HG03280 (cell line): Measurements from ENCODE around the gene MAPK12.

Experiments used
- ATAC-seq: cut with Tn5 transposase; IDR thresholded peaks from one replicate; pipeline ENCODE4 v1.9.1; 2021; ENCODE audit warnings: mild to moderate bottlenecking, moderate library complexity; ENCODE audit not compliant: unreplicated experiment

Gene MAPK12

DNA sequence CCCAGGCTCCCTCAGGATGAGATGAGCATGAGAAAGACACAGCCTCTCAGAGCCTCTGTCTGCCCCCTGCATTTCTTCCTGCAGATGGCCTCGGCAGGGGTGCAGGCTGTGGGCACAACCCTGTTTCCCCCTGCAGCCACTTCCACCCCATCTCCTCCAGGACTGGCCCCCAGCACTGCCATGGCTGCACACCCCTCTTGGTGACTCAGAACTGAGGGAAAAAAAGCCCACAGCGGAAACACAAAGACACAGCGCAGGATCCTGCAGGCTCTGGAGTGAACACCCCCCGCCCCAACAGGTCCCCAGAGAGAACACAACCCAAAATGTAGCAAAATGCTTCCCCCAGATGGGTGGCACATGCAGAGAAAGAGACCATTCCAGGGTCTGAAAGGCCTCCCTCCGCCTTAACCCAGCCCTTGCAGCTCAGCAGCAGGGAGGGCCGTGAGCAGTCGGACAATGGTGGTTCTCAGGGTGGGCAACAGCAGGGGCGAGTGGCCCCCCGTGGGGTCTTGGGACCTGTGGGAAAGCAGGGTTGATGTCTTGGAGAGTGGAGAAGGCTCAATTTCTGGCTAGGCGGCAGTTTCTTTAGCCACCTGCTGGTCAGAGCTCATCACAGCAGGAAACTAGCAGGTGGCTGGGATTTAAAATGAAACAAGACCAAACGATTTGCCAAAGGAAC lies 24.6 kb downstream of the MAPK12 start:
- ATAC-seq = no peak

DNA sequence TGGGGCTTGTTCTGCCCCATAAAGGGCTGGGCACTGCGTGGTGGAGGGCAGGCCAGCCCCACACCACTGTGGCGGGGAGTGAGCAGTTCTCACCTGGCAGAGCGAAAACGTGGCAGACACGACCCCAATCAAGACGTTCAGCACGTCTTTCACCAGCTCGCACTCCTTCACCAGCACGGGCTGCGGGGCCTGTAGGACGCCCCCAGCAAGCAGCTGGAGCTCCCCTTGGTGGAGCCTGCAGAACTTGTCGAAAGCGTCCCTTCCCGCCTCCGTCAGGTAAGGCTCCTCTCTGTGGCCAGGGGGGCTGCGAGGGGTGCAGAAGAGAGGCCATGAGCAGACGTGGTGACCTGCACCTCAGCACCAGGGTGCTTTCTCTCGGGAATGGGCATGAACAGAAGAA lies 28.3 kb downstream of the MAPK12 start:
- no peak for ATAC-seq

DNA sequence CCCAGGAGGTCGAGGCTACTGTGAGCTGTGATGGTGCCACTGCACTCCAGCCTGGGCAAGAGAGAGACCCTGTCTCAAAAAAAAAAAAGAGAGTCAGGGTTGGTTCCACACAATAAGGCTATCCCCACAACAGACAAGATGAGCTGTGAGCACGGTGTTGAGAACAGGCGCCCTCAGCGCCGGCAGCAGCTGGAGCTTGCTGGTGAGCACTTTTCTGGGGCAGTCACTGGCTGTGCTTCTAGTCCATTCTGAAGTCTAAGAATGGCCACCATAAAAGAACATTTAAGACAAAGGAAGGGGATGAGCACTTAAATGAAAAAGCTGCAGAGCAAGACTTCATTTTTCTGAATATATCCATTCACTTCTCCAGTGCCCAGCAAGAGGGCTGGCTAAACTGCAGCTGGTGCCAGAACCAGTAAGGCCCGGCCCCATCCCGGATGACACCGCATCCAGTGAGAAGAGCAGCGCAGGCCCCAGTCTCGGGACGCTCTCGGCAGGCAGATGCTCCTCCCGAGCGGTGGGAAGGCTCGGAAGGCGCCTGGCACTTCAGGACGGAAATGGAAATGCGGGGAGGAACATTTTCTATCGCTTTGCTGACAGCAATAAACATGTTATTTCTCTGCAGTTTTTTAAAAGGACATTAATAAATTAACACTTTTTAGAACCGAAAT lies 28.9 kb downstream of the MAPK12 start:
- no peak for ATAC-seq

DNA sequence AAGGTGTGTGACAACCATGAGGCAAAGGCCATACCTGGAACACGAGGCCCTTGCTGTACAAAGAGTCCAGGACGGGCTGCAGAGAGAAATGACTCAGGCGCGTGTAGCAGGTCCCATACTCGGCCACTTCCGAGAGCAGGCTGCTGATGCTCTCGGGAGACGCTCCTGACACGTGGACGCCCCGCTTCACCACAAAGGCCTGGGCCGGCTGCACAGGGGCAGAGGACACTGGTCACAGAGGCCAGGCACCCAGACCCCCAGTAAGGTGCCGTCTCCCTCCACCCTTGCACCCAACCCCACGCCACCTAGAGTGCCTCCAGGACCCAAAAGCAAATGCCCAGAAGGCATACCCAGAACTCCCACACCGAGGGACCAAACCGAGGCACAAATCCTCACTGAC lies 32.1 kb downstream of the MAPK12 start:
- no peak for ATAC-seq

DNA sequence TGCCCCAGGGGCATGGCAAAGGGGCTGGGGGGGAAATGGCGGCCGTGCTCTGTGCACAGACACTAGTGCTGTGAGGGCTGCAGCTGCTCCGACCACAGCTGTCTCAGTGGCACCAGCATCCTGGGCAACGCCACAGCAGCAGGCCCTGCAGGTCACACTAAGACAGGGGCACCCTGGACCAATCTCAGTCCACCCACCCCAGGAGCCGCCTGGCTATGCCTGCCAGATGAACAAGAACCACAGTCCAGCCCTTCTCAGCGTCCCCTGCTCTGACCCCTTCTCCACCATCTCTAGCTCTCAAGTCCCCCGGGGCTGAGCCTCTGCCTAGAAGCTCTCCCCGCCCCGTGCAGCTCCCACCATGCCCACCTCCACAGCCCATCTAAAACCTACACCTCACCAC lies 33.1 kb downstream of the MAPK12 start:
- ATAC-seq = no peak

DNA sequence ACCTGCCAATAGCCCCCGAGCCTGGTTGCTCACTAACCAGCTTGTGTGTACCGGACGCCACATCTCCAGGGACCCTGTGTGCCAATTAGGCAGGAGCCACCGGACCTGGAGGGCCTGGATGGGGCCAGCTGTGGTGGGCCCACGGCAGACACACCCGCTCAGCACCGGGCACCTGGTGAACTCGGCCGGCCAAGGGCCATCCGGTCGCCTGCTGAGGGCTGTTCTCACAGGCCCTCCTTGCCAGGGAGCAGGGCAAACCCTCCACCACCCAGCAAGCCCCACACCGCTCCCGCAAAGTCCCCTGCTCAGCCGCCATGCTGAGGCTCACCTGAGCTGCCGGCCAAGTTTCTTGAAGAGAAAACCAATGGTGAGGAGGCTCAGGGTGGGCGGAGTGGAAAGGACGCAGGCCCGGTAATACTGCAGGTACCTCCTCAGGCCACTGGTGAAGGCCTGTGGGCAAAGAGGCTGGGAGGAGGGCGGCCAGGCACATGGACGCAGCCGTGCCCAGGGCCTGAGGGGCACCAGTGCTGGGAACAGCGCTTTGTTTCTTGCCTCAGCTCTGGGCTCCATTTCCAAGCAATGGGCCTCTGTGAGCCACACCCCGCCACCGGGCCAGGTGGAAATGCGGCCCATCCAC lies 33.8 kb downstream of the MAPK12 start:
- no peak for ATAC-seq

DNA sequence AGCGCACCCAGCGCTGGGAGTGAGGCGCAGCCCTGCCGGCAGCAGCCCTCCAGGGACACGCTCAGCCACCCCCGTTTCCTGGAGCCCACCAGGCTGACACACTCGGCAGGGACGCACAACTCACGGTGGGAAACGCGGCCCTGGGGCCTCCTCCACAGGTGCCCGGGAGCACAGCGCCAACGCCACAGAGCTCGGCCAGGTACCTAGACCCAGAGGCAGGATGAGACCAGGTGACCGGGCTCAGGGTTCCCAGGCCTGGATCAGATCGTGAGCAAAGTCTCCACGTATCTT lies 34.7 kb downstream of the MAPK12 start:
- ATAC-seq = no peak

DNA sequence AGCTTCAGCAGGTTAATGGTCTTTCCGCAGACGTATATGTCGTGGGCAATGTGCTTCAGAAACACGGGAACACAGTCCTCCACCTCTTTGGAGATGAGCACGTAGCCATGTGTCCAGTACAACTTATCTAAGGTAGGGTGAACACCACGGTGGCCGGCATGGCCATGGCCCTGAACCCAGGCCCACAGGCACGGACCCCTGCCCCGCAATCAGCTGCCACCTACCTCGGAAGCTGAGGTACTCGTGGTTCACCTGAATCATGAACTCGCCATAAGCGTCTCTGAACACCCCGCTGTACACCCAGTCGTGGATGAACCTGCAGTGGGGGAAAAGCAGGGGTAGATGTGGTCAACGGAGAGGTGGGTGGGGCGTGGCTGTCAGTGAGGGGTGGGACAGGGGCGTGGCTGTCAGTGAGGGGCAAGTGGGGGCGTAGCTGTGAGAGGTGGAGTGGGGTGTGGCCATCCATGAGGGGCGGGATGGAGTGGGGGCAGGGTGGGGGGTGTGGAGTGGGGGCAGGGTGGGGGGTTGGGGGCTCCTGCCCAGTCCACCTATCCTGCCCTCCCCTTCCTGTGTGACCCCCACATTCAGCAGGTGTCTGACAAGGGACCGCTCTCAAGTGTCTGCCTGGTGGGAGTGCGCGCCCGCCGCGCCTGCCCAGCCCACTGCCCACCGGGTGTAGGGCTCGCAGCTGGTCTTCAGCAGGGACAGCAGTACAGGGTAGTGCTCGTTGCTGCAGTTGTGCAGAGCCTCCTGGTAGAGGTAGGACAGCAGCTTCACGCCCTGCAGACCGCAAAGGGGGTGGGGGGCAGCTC lies 35.2 kb downstream of the MAPK12 start:
- no peak for ATAC-seq

DNA sequence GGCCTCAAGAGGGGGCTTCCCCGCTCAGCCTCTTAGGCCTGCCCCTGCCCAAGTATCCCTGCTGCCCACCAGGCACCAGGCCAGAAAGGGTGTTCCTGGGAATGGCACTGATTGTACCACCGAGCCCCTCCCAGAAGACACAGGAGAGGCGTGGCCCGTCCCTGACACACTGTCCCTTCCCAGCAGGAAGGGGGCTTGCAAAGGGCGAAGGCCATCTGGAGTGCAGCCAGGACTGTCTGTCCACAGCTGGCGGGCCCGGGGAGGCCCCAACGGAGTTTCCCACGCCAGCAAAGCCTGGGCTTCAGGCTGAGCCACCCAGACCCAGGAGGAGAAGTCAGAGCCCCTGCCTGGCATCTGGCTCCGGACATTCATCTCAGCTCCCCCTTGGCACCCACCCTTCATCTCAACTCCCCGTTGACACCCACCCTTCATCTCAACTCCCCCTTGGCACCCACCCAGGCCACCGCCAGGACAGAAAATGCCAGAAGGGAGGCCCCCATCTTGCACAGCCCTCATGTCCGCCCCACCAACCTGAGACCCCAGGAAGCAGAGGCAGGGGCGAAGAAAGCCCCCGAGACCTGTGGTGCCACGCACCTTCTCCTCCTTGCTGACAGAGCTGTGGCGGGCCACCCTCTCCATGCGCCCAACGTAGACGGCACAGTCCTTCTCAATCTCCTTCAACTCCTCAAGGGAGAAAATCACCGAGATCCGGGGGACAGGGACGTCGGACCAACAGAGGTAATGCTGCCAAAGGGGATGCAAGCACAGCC lies 36.1 kb downstream of the MAPK12 start:
- ATAC-seq = no peak

DNA sequence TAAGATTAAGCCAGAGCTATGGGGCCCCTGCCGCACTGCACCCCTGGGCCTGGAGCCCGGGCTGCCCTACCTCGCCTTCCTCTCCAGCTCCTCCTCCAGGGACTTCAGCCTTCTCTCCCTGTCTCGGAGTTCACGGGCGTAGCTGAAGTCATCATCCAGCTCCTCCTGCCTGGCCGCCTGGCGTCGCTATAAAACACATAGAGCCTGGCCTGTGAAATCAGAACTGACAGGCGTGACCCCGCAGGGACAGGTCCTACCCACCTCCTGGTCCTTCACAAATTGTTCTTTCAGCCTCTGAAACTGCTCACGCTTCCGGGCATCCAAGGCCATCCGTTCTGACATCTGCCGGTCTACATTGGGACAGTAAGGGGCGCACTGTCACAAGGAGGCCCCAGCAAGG lies 37.4 kb downstream of the MAPK12 start:
- no peak for ATAC-seq

DNA sequence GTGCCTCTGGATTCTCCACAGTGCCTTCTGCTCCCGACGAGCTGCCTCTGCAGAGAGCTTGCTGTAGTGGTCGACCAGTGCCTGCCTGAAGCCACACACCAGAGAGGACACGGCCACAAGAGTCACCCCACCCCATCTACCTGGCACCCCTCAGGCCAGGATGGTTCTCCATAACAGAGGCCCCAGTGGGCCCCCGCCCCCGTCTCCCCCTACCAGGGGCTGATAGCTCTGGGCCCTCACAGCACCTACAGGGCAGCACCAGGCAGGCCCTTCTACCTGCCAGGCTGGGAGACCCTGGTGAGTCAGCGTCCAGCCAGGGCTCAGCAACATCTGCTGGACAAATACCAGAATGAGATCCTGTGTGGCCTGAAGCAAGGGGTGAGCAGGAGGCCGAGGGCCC lies 39.0 kb downstream of the MAPK12 start:
- ATAC-seq = no peak

DNA sequence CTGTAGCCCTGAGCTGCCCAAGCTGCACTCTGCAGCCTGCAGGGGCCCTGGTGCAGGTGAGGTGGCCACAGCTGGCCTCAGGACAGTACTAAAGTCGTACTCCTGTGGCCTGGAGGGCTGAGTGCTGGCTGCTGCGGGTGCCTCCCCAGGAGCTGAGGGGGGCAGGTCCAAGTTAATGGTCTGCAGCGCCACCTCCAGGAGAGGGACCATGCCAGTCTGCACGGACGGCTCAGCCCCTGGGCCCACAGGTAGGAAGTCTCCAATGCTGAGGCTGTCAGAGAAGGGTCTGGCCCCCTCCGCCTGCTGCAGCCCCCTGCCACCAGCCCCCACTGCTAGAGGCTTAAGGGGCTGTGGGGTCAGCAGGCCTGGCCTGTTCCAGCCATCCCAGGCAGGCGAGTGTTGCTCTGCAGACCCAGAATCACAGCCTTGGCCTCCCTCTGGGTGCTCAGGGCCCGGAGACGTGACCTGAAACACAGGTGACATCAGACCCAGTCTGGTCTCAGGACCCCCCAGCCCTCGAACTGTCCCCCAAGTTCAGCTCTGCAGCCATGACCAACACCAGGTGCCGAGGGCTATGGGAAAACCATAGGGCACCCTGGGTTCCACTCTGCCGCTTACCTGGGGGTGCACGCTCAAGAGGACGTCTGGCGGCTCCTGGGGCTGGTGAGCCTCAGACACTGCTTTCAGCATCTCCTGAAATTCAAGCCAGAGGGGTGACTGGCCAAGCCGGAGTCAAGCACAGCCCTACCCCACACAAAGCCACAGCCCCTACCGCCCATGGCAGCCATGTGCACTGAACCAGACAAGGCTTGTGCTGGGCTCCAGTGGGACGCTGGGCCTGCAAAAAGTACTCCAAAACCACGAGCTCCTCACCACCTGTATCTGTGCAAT lies 39.8 kb downstream of the MAPK12 start:
- no peak for ATAC-seq

DNA sequence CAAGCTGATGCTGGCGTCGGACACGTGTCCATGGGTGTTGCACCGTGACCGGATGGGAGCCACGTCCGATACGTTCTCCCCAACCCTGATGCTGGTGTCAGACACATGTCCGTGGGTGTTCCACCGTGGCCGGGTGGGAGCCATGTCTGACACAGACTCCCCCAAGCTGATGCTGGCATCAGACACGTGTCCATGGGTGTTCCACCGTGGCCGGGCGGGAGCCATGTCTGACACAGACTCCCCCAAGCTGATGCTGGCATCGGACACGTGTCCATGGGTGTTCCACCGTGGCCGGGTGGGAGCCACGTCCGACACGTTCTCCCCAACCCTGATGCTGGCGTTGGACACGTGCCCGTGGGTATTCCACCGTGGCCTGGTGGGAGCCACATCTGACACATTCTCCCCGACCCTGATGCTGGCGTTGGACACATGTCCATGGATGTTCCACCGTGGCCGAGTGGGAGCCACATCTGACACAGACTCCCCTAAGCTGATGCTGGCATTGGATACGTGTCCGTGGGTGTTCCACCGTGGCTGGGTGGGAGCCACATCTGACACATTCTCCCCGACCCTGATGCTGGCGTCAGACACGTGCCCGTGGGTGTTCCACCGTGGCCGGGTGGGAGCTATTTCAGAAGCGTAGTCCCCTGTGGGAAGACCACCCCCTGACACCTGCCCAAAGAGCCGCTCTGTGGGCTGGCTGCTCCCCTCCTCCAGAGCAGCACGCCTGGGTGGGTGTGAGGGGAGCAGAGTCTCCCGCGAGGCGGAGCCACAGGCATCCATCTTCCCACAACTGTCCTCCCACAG lies 40.7 kb downstream of the MAPK12 start:
- no peak for ATAC-seq

DNA sequence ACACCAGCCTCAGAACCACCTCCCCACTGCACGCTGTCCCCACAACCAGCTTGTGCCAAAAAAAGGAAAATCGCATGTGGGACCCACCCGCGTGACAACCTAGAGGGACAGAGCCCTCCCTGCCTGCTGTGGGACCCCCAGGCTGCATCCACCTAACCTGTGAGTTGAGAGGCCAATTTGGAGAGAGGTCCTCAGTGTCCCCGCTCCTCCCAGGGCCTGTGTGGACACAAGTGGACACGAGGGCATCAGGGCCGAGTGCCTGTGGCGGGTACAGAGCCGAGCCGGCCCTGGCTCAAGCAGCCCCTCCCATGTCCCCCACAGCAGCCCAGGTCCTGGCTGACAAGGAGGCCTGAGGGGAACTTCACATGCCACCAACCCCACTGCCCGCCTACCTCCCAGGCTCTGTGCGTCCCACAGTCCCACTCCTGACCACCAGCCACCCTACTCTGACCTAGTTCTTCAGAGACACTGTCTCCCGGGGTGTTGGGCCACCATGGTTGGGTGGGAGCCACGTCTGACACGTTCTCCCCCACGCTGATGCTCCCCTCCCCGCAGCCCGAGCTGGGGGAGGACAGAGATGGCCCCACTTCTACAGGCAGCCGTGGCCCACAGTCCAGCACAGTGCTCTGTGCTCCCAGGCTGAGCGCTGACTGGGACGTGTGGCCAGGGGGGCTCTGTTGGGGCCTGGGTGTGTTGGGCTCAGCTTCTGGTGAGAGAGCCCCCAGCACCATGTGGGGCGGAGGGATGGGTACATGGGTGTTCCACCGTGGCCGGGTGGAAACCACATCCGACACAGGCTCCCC lies 41.5 kb downstream of the MAPK12 start:
- no peak for ATAC-seq

DNA sequence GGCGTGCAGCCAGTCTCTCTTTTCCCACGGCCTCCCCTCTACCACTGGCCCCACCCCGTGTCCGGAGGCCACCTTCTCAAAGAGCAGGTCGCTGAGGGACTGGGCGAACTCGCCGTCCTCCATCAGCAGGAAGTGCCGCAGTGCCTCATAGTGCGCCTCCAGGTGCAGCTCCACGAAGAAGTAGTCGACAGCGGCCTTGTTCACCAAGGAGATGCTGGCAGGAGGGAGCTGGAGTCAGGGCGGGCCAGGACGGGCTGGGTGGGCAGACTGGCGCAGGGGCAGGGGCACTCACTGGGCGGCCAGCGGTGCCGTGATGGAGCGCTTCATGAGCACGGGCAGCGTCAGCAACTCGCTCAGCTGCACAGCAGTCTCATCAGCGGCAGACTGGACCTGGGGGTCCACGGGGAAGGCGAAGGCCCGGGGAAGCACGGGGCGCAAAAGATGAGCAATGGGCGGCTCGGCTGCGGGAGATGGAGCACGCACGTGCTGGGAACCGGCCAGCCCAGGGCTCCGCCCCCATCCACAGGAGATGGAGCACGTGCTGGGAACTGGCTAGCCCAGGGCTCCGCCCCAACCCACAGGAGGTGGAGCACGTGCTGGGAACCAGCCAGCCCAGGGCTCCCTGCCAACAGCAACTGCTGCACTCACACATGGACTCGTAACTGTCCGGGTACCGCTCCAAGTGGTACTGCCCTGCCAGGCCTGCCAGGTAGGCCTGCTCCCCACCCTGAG lies 42.3 kb downstream of the MAPK12 start:
- no peak for ATAC-seq

DNA sequence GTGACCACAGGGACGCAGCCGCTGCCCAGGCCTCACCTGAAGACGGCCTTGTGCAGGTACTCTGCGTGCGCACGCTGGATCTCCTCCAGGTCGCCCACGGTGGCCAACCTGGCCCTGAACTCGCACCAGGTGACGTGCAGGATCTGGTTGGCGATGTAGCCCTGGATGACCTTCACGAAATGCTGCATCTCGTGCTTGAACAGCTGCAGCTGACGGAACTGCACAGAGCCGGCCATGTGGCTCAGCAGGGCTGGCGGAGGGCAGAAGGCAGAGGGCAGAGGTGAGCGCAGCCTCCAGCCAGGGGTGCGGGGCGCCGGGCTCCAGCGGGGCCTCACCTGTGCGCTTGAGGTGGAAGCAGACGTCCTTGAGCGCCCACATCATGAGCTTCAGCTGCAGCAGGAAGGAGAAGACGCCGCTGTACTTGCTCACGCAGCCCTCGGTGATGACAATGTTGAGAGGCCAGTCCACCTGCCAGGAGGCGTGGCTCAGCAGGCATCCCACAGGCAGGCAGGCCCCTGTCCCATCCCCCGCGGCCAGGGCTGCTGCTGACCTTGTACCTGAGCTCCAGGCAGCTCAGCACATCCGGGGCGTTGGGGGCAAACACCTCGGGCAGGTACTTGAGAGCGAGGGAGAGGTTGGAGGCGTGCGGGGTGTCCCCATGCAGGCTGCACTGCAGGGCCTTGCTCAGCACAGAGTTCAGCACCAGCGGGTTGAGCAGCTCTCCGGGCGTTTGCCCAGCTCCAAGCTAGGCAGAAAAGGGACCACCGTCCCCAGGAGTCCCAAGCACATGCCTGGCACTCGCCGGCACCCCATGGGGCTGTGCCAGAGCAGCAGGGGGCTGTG lies 43.1 kb downstream of the MAPK12 start:
- ATAC-seq = no peak
